Endothelial cell (in vitro differentiated cells): ENCODE data around the gene MRM1. TPM values are rescaled to one million over a fixed set of nuclear protein-coding genes. Genes with fewer than 3 reads are reported as not detected.
A peak's percentile ranks its signal among the peaks of the same experiment; 100 is the strongest.

Experiments used
- DNase-seq: peaks from one replicate; pipeline ENCODE4 v3.0.0; 2021; ENCODE audit warnings: low spot score
- H3K27ac Mint-ChIP-seq: one replicate; pipeline ENCODE4 v1.8.0; 2021; ENCODE audit warnings: mixed read lengths, inconsistent platforms; ENCODE audit not compliant: unreplicated experiment
- H3K27me3 Mint-ChIP-seq: one replicate; pipeline ENCODE4 v1.8.0; 2021; ENCODE audit warnings: mild to moderate bottlenecking, moderate library complexity, mixed read lengths, inconsistent platforms; ENCODE audit not compliant: unreplicated experiment
- H3K36me3 Mint-ChIP-seq: one replicate; pipeline ENCODE4 v1.8.0; 2021; ENCODE audit warnings: mild to moderate bottlenecking, low read depth, mixed read lengths, inconsistent platforms; ENCODE audit not compliant: unreplicated experiment
- H3K4me1 Mint-ChIP-seq: one replicate; pipeline ENCODE4 v1.8.0; 2021; ENCODE audit warnings: mild to moderate bottlenecking, mixed read lengths, inconsistent platforms; ENCODE audit not compliant: unreplicated experiment
- H3K4me3 Mint-ChIP-seq: one replicate; pipeline ENCODE4 v1.8.0; 2021; ENCODE audit warnings: mild to moderate bottlenecking, mixed read lengths, inconsistent platforms; ENCODE audit not compliant: unreplicated experiment
- H3K9me3 Mint-ChIP-seq: one replicate; pipeline ENCODE4 v1.8.0; 2021; ENCODE audit warnings: mixed read lengths, inconsistent platforms; ENCODE audit not compliant: unreplicated experiment
- CTCF ChIP-seq: fragments of 200-600 bp; sonication (generic); IDR thresholded peaks from one replicate; pipeline ENCODE4 v1.5.0; 2021; ENCODE audit warnings: antibody characterized with exemption; ENCODE audit not compliant: unreplicated experiment
- total RNA-seq: library from RNA; stranded (reverse); fragmentation: NEBNext Ultra II Directional; extraction: Animal tissue kit (Norgen Biotek cat#: 25700); gene quantifications from one replicate; pipeline ENCODE4 v1.2.1, GENCODE V29; 2021; ENCODE audit not compliant: unreplicated experiment

Gene MRM1
- total RNA-seq, 1 donor from 2014 or later = 1.7 TPM

GRCh38 chr17:36578671-36579070 is 22.7 kb upstream of the MRM1 start:
- Mint-ChIP-seq H3K4me3 (no peak overlapping the region), H3K9me3 (no peaks in the 10 kb centered on the region), H3K27me3 (peaks cover 2% of the 10 kb centered on the region), H3K4me1 (no peaks in the 10 kb centered on the region), H3K27ac (no peak overlapping the region), H3K36me3 (peaks cover 18% of the 10 kb centered on the region)
- TF ChIP-seq CTCF = no peak
- no peak for DNase-seq

GRCh38 chr17:36583787-36584186 is 17.6 kb upstream of the MRM1 start:
- TF ChIP-seq CTCF = no peak
- Mint-ChIP-seq H3K27ac (no peak overlapping the region), H3K4me3 (no peak overlapping the region), H3K36me3 (peaks cover 17% of the 10 kb centered on the region), H3K27me3 (no peaks in the 10 kb centered on the region), H3K9me3 (no peaks in the 10 kb centered on the region), H3K4me1 (no peaks in the 10 kb centered on the region)
- DNase-seq = no peak

GRCh38 chr17:36586138-36586537 is 15.2 kb upstream of the MRM1 start:
- Mint-ChIP-seq H3K4me1 (peaks cover 2% of the 10 kb centered on the region), H3K36me3 (peaks cover 20% of the 10 kb centered on the region), H3K27ac (no peak overlapping the region), H3K4me3 (peak overlapping the region; percentile 33), H3K27me3 (peaks cover under 1% of the 10 kb centered on the region), H3K9me3 (no peaks in the 10 kb centered on the region)
- DNase-seq = no peak
- no peak for TF ChIP-seq CTCF

GRCh38 chr17:36590082-36590481 is 11.3 kb upstream of the MRM1 start:
- Mint-ChIP-seq H3K9me3 (no peaks in the 10 kb centered on the region), H3K27me3 (peaks cover 3% of the 10 kb centered on the region), H3K36me3 (peaks cover 19% of the 10 kb centered on the region), H3K4me1 (peaks cover 13% of the 10 kb centered on the region), H3K4me3 (no peak overlapping the region), H3K27ac (no peak overlapping the region)
- DNase-seq = no peak
- TF ChIP-seq CTCF = no peak

GRCh38 chr17:36591434-36592315 is 9.7 kb upstream of the MRM1 start, which contains the start of gene DHRS11:
Gene DHRS11 (plus strand): TSS chr17:36591879. CDS start chr17:36592010, 131 bp downstream.
- Mint-ChIP-seq H3K4me3 (peak within 1 kb of the TSS; percentile 91), H3K4me1 (peaks cover 13% of the 10 kb centered on the region), H3K27me3 (peaks cover 3% of the 10 kb centered on the region), H3K36me3 (peaks cover 18% of the 10 kb centered on the region), H3K9me3 (no peaks in the 10 kb centered on the region), H3K27ac (peak within 1 kb of the TSS; percentile 71)
- TF ChIP-seq CTCF = no peak
- DNase-seq = peak; percentile 85
